HG02763 (cell line): ENCODE results near the gene ERVK3-1.
A peak's percentile ranks its signal among the peaks of the same experiment; 100 is the strongest.
"Not testable (repeated sequence)": the region's sequence is repeated elsewhere in the genome, so short reads cannot be mapped to it uniquely, and the experiment has no call there.

Experiments
- ATAC-seq: cut with Tn5 transposase; IDR thresholded peaks from one replicate; pipeline ENCODE4 v1.9.1; 2021; ENCODE audit warnings: mild to moderate bottlenecking, moderate library complexity; ENCODE audit not compliant: unreplicated experiment

Gene ERVK3-1

GRCh38 chr19:58304255-58304654 is 922 bp upstream of the ERVK3-1 start:
- no peak for ATAC-seq

- ATAC-seq = no peak
Observed at GRCh38 chr19:58304748-58305064, 471 bp upstream of the ERVK3-1 start.

GRCh38 chr19:58305932-58306323 is 751 bp downstream of the ERVK3-1 start:
- ATAC-seq = no peak

- no peak for ATAC-seq
Observed at GRCh38 chr19:58307736-58308135, 2.6 kb downstream of the ERVK3-1 start.

GRCh38 chr19:58310685-58311084 is 5.5 kb downstream of the ERVK3-1 start:
- not testable (repeated sequence) for ATAC-seq

- no peak for ATAC-seq
Observed at GRCh38 chr19:58311345-58311865, 6.2 kb downstream of the ERVK3-1 start.

GRCh38 chr19:58315580-58315979 is 10.4 kb downstream of the ERVK3-1 start:
- no peak for ATAC-seq

- ATAC-seq = no peak
Observed at GRCh38 chr19:58317476-58318072, 12.4 kb downstream of the ERVK3-1 start.

- no peak for ATAC-seq
Observed at GRCh38 chr19:58318297-58318696, 13.1 kb downstream of the ERVK3-1 start.

- no peak for ATAC-seq
Observed at GRCh38 chr19:58319241-58319640, 14.1 kb downstream of the ERVK3-1 start.

- no peak for ATAC-seq
Observed at GRCh38 chr19:58325311-58326022, 20.3 kb downstream of the ERVK3-1 start.

GRCh38 chr19:58326501-58326913 is 21.3 kb downstream of the ERVK3-1 start:
- ATAC-seq = no peak

GRCh38 chr19:58326914-58327726 is 21.9 kb downstream of the ERVK3-1 start, which contains the start of gene ZSCAN22:
TSS of gene ZSCAN22 (plus strand) at chr19:58326994. CDS start at chr19:58334803, 7,809 bp downstream.
- ATAC-seq = peak; percentile 76

GRCh38 chr19:58328999-58329398 is 23.8 kb downstream of the ERVK3-1 start:
- ATAC-seq = no peak

- ATAC-seq = no peak
Observed at GRCh38 chr19:58330458-58330857, 25.3 kb downstream of the ERVK3-1 start.

- ATAC-seq = no peak
Observed at GRCh38 chr19:58332697-58333096, 27.5 kb downstream of the ERVK3-1 start.

- ATAC-seq = no peak
Observed at GRCh38 chr19:58334691-58335249, 29.6 kb downstream of the ERVK3-1 start.

GRCh38 chr19:58335630-58336029 is 30.5 kb downstream of the ERVK3-1 start:
- no peak for ATAC-seq

- no peak for ATAC-seq
Observed at GRCh38 chr19:58336216-58336615, 31.0 kb downstream of the ERVK3-1 start.

GRCh38 chr19:58336820-58337219 is 31.6 kb downstream of the ERVK3-1 start:
- ATAC-seq = no peak

- ATAC-seq = no peak
Observed at GRCh38 chr19:58338336-58338735, 33.2 kb downstream of the ERVK3-1 start.
